Colonic mucosa (tissue), 4 donors: ENCODE measurements around the gene UBC. TPM values are rescaled to one million over a fixed set of nuclear protein-coding genes. Genes with fewer than 3 reads are reported as not detected.
"Not testable (repeated sequence)": the region's sequence is repeated elsewhere in the genome, so short reads cannot be mapped to it uniquely, and the experiment has no call there.

ENCODE experiments used
- DNase-seq: peaks from one replicate; pipeline ENCODE4 v3.0.0-alpha.2; 2020
- H3K27ac ChIP-seq: fragments of 200-600 bp; one replicate; pipeline ENCODE4 v1.8.0; 2021
- H3K27me3 ChIP-seq: fragments of 200-600 bp; one replicate; pipeline ENCODE4 v1.8.0; 2021
- H3K36me3 ChIP-seq: fragments of 200-600 bp; one replicate; pipeline ENCODE4 v1.8.0; 2021
- H3K4me1 ChIP-seq: fragments of 200-600 bp; one replicate; pipeline ENCODE4 v1.8.0; 2021; ENCODE audit warnings: mild to moderate bottlenecking
- H3K4me3 ChIP-seq: fragments of 200-600 bp; one replicate; pipeline ENCODE4 v1.8.0; 2021
- H3K9ac ChIP-seq, 2 donors: one replicate each; pipeline ENCODE4 v1.7.0; 2013; ENCODE audit warnings: control low read depth in 2 of 2, low read depth in 2 of 2, low read length in 2 of 2
- H3K9me3 ChIP-seq: fragments of 200-600 bp; one replicate; pipeline ENCODE4 v1.8.0; 2021
- CTCF ChIP-seq: fragments of 200-600 bp; IDR thresholded peaks from one replicate; pipeline ENCODE4 v1.8.0; 2022; ENCODE audit warnings: antibody characterized with exemption, mild to moderate bottlenecking
- intact Hi-C: fragments of 100-400 bp; cut with DNase I; formaldehyde crosslinking; loops from one replicate; pipeline ENCODE4 v1.14.1; 2022
- total RNA-seq, 2 donors: library from RNA; stranded (reverse); fragmentation: NEBNext Ultra II Directional in 1 of 2; extraction: Animal tissue kit (Norgen Biotek cat#: 25700) in 1 of 2; gene quantifications; one replicate each; pipeline ENCODE4 v1.2.1, GENCODE V29; 2021
- donor health status: healthy.
- donor health status: DM: no; HTN: no; CAD: no.
- donor health status: DM: no; HTN: no; CAD: no.

Gene UBC
- total RNA-seq, 2 donors from 2014 or later = 903 to 1,043 TPM

DNA sequence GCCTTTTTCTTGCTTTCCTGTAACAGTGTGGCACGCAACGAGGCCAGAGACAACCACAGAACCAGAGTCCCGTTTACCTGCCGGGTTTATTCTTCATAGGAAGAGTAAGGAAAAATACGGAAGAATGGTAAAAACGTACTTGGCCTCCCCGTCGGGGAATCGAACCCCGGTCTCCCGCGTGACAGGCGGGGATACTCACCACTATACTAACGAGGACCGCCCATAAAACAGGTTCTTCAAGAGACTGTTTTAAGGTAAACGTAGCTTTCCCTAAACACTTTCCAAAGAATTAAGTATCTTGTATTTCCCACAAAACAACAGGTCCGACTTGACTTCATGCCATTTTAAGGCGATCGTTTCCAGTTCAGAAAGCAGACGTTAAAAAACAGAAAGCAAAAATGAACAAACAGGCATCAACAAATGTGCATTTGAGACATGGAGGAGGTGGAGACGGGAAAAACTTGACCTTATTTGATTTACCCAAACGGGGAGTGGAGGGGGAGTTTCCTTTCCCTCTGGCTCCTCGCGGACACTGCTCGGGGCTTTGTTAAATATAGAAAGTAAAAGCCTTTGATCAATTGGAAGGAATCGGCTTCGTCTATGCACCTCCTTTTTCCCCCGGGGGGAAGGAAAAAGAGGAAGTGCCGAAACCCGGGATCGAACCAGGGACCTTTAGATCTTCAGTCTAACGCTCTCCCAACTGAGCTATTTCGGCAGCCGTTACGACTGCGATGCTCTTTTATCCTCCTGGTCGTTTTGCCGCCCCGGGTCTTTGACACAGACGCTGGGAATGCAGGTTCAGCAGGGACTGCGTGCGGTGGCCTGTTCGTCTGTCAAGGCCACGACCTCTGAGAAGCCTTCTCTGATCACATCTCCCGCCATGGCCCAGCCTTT lies 13.0 kb upstream of the UBC start:
- H3K27ac ChIP-seq = peak overlapping the region; percentile 92
- H3K4me1 ChIP-seq = no peaks in the 10 kb centered on the region
- no peaks in the 10 kb centered on the region for H3K36me3 ChIP-seq
- H3K4me3 ChIP-seq = peak overlapping the region; percentile 37
- peak; percentile 95 for DNase-seq
- TF ChIP-seq CTCF = no peak
- H3K9ac ChIP-seq = peak overlapping the region; percentile 78 to 99
- intact Hi-C loops = no loop called here
- H3K27me3 ChIP-seq = no peaks in the 10 kb centered on the region
- no peaks in the 10 kb centered on the region for H3K9me3 ChIP-seq

DNA sequence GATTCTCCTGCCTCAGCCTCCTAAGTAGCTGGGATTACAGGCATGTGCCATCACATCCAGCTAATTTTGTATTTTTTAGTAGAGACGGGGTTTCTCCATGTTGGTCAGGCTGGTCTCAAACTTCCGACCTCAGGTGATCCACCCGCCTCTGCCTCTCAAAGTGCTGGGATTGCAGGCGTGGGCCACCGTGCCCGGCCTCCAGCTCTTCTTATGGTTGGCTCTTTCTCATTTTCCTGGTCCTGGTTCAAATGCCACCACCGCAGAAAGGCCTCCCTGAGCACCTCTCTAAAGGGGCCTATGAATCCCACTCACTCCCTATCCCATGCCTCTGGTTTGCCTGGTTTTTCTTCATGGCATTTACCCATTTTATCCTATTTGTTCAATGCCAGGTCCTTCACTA lies 11.3 kb upstream of the UBC start:
- H3K9me3 ChIP-seq, DNase-seq, H3K36me3 ChIP-seq, H3K4me1 ChIP-seq, intact Hi-C loops, H3K27me3 ChIP-seq, H3K27ac ChIP-seq, H3K4me3 ChIP-seq: not testable (repeated sequence)
- peak overlapping the region in 1 of 2 donors; percentile 26 for H3K9ac ChIP-seq

DNA sequence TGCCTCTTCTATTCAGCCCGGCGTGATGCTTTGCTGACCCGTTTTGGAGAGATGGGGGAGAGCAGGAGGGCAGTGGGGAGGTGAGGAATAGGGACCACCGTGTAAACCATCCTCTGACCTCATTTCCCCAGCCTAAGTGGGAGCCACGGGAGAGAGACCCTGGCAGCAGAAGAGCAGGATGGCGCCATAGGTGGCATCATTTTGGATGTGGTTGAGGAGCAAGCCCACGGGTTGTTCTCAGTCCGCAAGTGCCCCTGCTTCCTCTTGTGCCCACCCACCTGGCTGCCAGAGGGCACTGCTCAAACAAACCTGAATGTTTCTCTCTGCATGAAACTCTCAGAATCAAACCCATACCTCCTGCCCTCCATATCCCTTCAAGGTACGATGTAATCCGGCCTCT lies 10.7 kb upstream of the UBC start:
- intact Hi-C loops = no loop called here
- H3K9me3 ChIP-seq = no peaks in the 10 kb centered on the region
- H3K27ac ChIP-seq = no peak overlapping the region
- no peaks in the 10 kb centered on the region for H3K4me1 ChIP-seq
- no peak for DNase-seq
- TF ChIP-seq CTCF = no peak
- no peak overlapping the region for H3K9ac ChIP-seq
- no peak overlapping the region for H3K4me3 ChIP-seq
- H3K36me3 ChIP-seq = no peaks in the 10 kb centered on the region
- no peaks in the 10 kb centered on the region for H3K27me3 ChIP-seq

- H3K9ac ChIP-seq = no peak overlapping the region
- no peaks in the 10 kb centered on the region for H3K9me3 ChIP-seq
- H3K4me1 ChIP-seq = peaks cover 5% of the 10 kb centered on the region
- H3K27ac ChIP-seq = no peak overlapping the region
- intact Hi-C loops = no loop called here
- H3K36me3 ChIP-seq = no peaks in the 10 kb centered on the region
- DNase-seq = no peak
- H3K27me3 ChIP-seq = no peaks in the 10 kb centered on the region
- no peak overlapping the region for H3K4me3 ChIP-seq
- TF ChIP-seq CTCF = no peak
These were observed 9.7 kb upstream of the UBC start for GRCh38 chr12:124923905-124924734.

DNA sequence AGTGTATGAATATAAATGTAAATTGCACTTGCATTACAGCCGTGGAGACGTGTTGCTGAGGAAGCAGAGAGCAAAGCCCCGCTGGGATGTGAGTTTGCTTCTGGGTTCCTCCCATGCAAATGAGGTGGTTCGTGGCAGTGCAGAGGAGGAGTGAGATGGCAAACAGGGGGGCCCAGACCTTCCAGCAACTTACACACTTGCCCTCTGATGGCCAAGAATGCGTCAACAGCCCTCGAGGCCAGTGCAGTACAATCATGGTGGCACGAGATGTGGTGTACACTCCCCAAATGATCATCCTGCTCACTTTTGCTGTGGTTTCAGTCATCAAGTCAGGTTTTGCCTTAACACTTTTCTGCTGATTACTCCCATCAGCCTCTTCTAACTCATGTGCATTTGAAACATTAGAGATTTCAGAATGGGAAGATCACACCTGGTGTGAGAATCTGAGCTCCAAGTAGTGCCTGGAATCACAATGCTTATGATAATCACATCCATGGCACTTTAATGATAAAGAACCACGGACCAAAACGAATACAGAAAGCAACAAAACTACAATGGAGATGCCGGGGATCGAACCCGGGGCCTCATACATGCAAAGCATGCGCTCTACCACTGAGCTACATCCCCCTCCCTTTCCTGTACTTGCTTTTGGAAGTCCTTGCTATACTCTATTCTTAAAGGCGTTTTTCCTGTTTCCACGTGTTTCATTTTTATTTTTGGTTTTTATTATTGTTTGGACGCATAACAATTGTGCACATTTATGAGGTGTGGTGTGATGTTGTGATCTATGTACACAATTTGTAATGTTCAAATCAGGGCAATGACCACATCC lies 7.0 kb upstream of the UBC start:
- no peaks in the 10 kb centered on the region for H3K9me3 ChIP-seq
- H3K27ac ChIP-seq = peak overlapping the region; percentile 98
- H3K36me3 ChIP-seq = no peaks in the 10 kb centered on the region
- intact Hi-C loops = no loop called here
- peaks cover 5% of the 10 kb centered on the region for H3K4me1 ChIP-seq
- H3K4me3 ChIP-seq = no peak overlapping the region
- TF ChIP-seq CTCF = no peak
- no peaks in the 10 kb centered on the region for H3K27me3 ChIP-seq
- H3K9ac ChIP-seq = peak overlapping the region; percentile 15 to 79
- DNase-seq = peak; percentile 77
